HepG2 (cell line): ENCODE results near the gene TMED3. TPM values are rescaled to one million over a fixed set of nuclear protein-coding genes. Genes with fewer than 3 reads are reported as not detected.

Experiments used
- AGO2 ChIP-seq: fragments of 200-400 bp; formaldehyde crosslinking; optimal IDR thresholded peaks from 2 replicates; pipeline ENCODE3; 2017; ENCODE audit warnings: mild to moderate bottlenecking, low read depth, low read length, moderate library complexity
- ATAD3A ChIP-seq: sonication (generic); formaldehyde crosslinking; IDR thresholded peaks from 2 replicates; pipeline ENCODE4 v1.4.0; 2020; ENCODE audit warnings: missing genetic modification reagents
- ATF7 ChIP-seq, 2 experiments: fragments of 450-650 bp in 1 of 2; sonication (generic) in 1 of 2; formaldehyde crosslinking in 1 of 2; IDR thresholded peaks; 2 replicates each; pipeline versions ENCODE4 v1.4.0 to v1.6.1; 2016 to 2020; ENCODE audit warnings: antibody characterized with exemption in 1 of 2, mild to moderate bottlenecking in 1 of 2, missing genetic modification reagents in 1 of 2
- DBP ChIP-seq: sonication (generic); formaldehyde crosslinking; IDR thresholded peaks from 2 replicates; pipeline ENCODE4 v1.4.0; 2020; ENCODE audit warnings: missing genetic modification reagents; ENCODE audit errors: not compliant biosample characterization
- ESRRA ChIP-seq: sonication (generic); formaldehyde crosslinking; IDR thresholded peaks from 2 replicates; pipeline ENCODE4 v1.5.1; 2020; ENCODE audit warnings: mild to moderate bottlenecking, low read depth, missing genetic modification reagents
- GTF2F1 ChIP-seq: fragments of 150-350 bp; IDR thresholded peaks from 2 replicates; pipeline ENCODE4 v1.6.1; 2014; ENCODE audit warnings: low read length
- MAFF ChIP-seq: IDR thresholded peaks from 2 replicates; pipeline ENCODE4 v1.6.1; 2011; ENCODE audit warnings: low read depth, low read length, improper control_type of control experiment
- MZF1 ChIP-seq: sonication (generic); formaldehyde crosslinking; IDR thresholded peaks from 2 replicates; pipeline ENCODE4 v1.8.1; 2023; ENCODE audit warnings: mild to moderate bottlenecking, missing genetic modification reagents, borderline replicate concordance
- REST ChIP-seq, 2 experiments: IDR thresholded peaks; 2 replicates each; pipeline ENCODE4 v1.6.1; 2011 to 2012; ENCODE audit warnings: low read length in 2 of 2, borderline replicate concordance in 1 of 2, low read depth in 1 of 2, mild to moderate bottlenecking in 1 of 2, moderate library complexity in 1 of 2
- SP4 ChIP-seq: sonication (generic); formaldehyde crosslinking; IDR thresholded peaks from 2 replicates; pipeline ENCODE4 v1.8.1; 2023; ENCODE audit warnings: mild to moderate bottlenecking, missing genetic modification reagents
- TAF15 ChIP-seq: fragments of 200-400 bp; formaldehyde crosslinking; IDR thresholded peaks from one replicate; pipeline ENCODE4 v1.6.1; 2018; ENCODE audit warnings: mild to moderate bottlenecking, low read depth, low read length; ENCODE audit not compliant: poor library complexity, severe bottlenecking
- TEAD3 ChIP-seq: optimal IDR thresholded peaks from 2 replicates; pipeline ENCODE3; 2016; ENCODE audit warnings: borderline replicate concordance
- TRIM24 ChIP-seq: sonication (generic); formaldehyde crosslinking; IDR thresholded peaks from 2 replicates; pipeline ENCODE4 v1.8.0; 2022; ENCODE audit warnings: mild to moderate bottlenecking, missing genetic modification reagents
- XBP1 ChIP-seq: sonication (generic); formaldehyde crosslinking; IDR thresholded peaks from 2 replicates; pipeline ENCODE4 v1.5.0; 2020; ENCODE audit warnings: missing genetic modification reagents
- ZBTB7A ChIP-seq: sonication (generic); formaldehyde crosslinking; IDR thresholded peaks from 2 replicates; pipeline ENCODE4 v1.8.0; 2022; ENCODE audit warnings: mild to moderate bottlenecking, missing genetic modification reagents
- ZNF180 ChIP-seq: sonication (generic); formaldehyde crosslinking; IDR thresholded peaks from 2 replicates; pipeline ENCODE4 v1.4.0; 2020; ENCODE audit warnings: low read depth, missing genetic modification reagents, borderline replicate concordance
- ZNF484 ChIP-seq: sonication (generic); formaldehyde crosslinking; IDR thresholded peaks from 2 replicates; pipeline ENCODE4 v1.5.1; 2020; ENCODE audit warnings: mild to moderate bottlenecking, low read depth, missing genetic modification reagents, borderline replicate concordance
- ZNF546 ChIP-seq: sonication (generic); formaldehyde crosslinking; conservative IDR thresholded peaks from 2 replicates; pipeline ENCODE4 v1.8.1; 2023; ENCODE audit warnings: mild to moderate bottlenecking, missing genetic modification reagents
- ZNF652 ChIP-seq: IDR thresholded peaks from 2 replicates; pipeline ENCODE4 v1.6.1; 2016; ENCODE audit warnings: low read depth, borderline replicate concordance
- ZNF660 ChIP-seq: sonication (generic); formaldehyde crosslinking; IDR thresholded peaks from 2 replicates; pipeline ENCODE4 v1.5.1; 2020; ENCODE audit warnings: mild to moderate bottlenecking, low read depth, missing genetic modification reagents, borderline replicate concordance
- ZNF850 ChIP-seq: sonication (generic); formaldehyde crosslinking; conservative IDR thresholded peaks from 2 replicates; pipeline ENCODE4 v1.9.0; 2021; ENCODE audit warnings: mild to moderate bottlenecking, missing genetic modification reagents
- ZNF878 ChIP-seq: sonication (generic); formaldehyde crosslinking; IDR thresholded peaks from 2 replicates; pipeline ENCODE4 v1.8.1; 2023; ENCODE audit warnings: mild to moderate bottlenecking, missing genetic modification reagents, moderate library complexity
- ZSCAN21 ChIP-seq: sonication (generic); formaldehyde crosslinking; IDR thresholded peaks from 2 replicates; pipeline ENCODE4 v1.8.0; 2022; ENCODE audit warnings: mild to moderate bottlenecking, missing genetic modification reagents, moderate library complexity, borderline replicate concordance
- polyA plus RNA-seq, 8 experiments: library from polyadenylated mRNA; depleted of rRNA in 3 of 8; stranded (reverse) in 7 of 8; unstranded in 1 of 8; fragments of >200 nt; fragmentation: Illumina TruSeq in 4 of 8; extraction: Trizol in 4 of 8; gene quantifications; 2 replicates each; pipeline versions ENCODE4 v1.2.1 to v1.2.3, GENCODE V29; 2011 to 2016; ENCODE audit warnings: low read depth in 4 of 8, missing spikeins in 1 of 8, mixed read lengths in 1 of 8; ENCODE audit not compliant: insufficient read depth in 1 of 8
- total RNA-seq, 5 experiments: library from RNA; depleted of rRNA; stranded (reverse); fragments of >200 nt; fragmentation: Illumina TruSeq; extraction: Trizol; gene quantifications; 2 replicates each; pipeline ENCODE4 v1.2.3, GENCODE V29; 2016; ENCODE audit warnings: low read depth in 1 of 5
- TF ChIP-seq, protein P1 (sequence below): sonication (generic); formaldehyde crosslinking; IDR thresholded peaks from 2 replicates; pipeline ENCODE4 v1.9.0; 2021; ENCODE audit warnings: missing genetic modification reagents, mild to moderate bottlenecking, borderline replicate concordance

TMED3 gene
- total and polyA plus RNA-seq, 2 of the 13 experiments (the other 11 are each of a cell fraction or from before 2014, with no cell fraction given) = 125 to 155 TPM

GRCh38 chr15:79310985-79311900 is at the start of gene TMED3 (continued):
- TF ChIP-seq, protein P1, sequence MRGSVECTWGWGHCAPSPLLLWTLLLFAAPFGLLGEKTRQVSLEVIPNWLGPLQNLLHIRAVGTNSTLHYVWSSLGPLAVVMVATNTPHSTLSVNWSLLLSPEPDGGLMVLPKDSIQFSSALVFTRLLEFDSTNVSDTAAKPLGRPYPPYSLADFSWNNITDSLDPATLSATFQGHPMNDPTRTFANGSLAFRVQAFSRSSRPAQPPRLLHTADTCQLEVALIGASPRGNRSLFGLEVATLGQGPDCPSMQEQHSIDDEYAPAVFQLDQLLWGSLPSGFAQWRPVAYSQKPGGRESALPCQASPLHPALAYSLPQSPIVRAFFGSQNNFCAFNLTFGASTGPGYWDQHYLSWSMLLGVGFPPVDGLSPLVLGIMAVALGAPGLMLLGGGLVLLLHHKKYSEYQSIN (CRISPR knock-in tag) = no peak
- TF ChIP-seq ESRRA (CRISPR knock-in tag) (peak; percentile 46; the same call in 1 of the 2 replicates), GTF2F1 (no peak), ZNF660 (CRISPR knock-in tag) (no peak), XBP1 (CRISPR knock-in tag) (peak; percentile 79; the same call in 1 of the 2 replicates), ZNF850 (CRISPR knock-in tag) (no peak), TEAD3 (CRISPR knock-in tag) (no peak), ZNF546 (peak; percentile 62; the same call in 1 of the 2 replicates), DBP (CRISPR knock-in tag) (peak; percentile 61), ZNF484 (no peak), MZF1 (CRISPR knock-in tag) (no peak), TRIM24 (CRISPR knock-in tag) (no peak), ATF7 (IDR thresholded peaks at IDR 0.05) (no peak), ATF7 (CRISPR knock-in tag; IDR thresholded peaks at IDR 0.05) (no peak), ZBTB7A (CRISPR knock-in tag) (no peak), REST (IDR thresholded peaks at IDR 0.05; ENCODE audit: borderline replicate concordance in 1 of 2, low read depth in 1 of 2, low read length in 2 of 2) (no peak), AGO2 (no peak), ZNF878 (CRISPR knock-in tag) (no peak), MAFF (no peak), ZSCAN21 (CRISPR knock-in tag) (peak; percentile 60; the same call in 1 of the 2 replicates), SP4 (CRISPR knock-in tag) (peak; percentile 43; the same call in 1 of the 2 replicates), TAF15 (no peak), ZNF180 (CRISPR knock-in tag) (no peak), ZNF652 (no peak), ATAD3A (CRISPR knock-in tag) (no peak)
